CD14-positive monocyte (primary cell): ENCODE results near the gene RIPOR1. TPM values are rescaled to one million over a fixed set of nuclear protein-coding genes. Genes with fewer than 3 reads are reported as not detected.
A peak's percentile ranks its signal among the peaks of the same experiment; 100 is the strongest.

ENCODE experiments used
- DNase-seq, 3 donors: peaks; one replicate each; pipeline ENCODE4 v3.0.0-alpha.2; 2011 to 2022
- H2AFZ ChIP-seq: 2 replicates; pipeline ENCODE4 v1.6.0; 2012; ENCODE audit warnings: mild to moderate bottlenecking, low read depth, low read length, inconsistent platforms; ENCODE audit not compliant: insufficient read depth, poor library complexity, severe bottlenecking
- H3K27ac ChIP-seq, 2 donors: 1 replicate in 1 of 2; 2 replicates in 1 of 2; pipeline ENCODE4 v1.5.1; 2012 to 2013; ENCODE audit warnings: low read length in 2 of 2, control low read depth in 1 of 2, inconsistent platforms in 1 of 2, low read depth in 1 of 2, mild to moderate bottlenecking in 1 of 2
- H3K27me3 ChIP-seq, 2 donors: one replicate each; pipeline versions ENCODE4 v1.6.0 to v1.6.1; 2011 to 2013; ENCODE audit warnings: low read length in 2 of 2; ENCODE audit not compliant: control insufficient read depth in 2 of 2, insufficient read depth in 2 of 2
- H3K36me3 ChIP-seq, 2 donors: replicated peaks in 1 of 2; 1 replicate in 1 of 2; 2 replicates in 1 of 2; pipeline versions ENCODE4 v1.5.1 to v1.6.1; 2012 to 2013; ENCODE audit warnings: low read length in 2 of 2, control low read depth in 1 of 2, inconsistent platforms in 1 of 2, mild to moderate bottlenecking in 1 of 2; ENCODE audit not compliant: insufficient read depth in 2 of 2, control insufficient read depth in 1 of 2
- H3K4me1 ChIP-seq, 2 donors: 1 replicate in 1 of 2; 2 replicates in 1 of 2; pipeline versions ENCODE4 v1.5.1 to v1.6.1; 2012 to 2013; ENCODE audit warnings: low read length in 2 of 2, control low read depth in 1 of 2, inconsistent platforms in 1 of 2, mild to moderate bottlenecking in 1 of 2, moderate library complexity in 1 of 2; ENCODE audit not compliant: insufficient read depth in 2 of 2, control insufficient read depth in 1 of 2
- H3K4me2 ChIP-seq: replicated peaks from 2 replicates; pipeline ENCODE3; 2012; ENCODE audit warnings: low read length, moderate library complexity, mild to moderate bottlenecking; ENCODE audit not compliant: poor library complexity, severe bottlenecking; ENCODE audit errors: extremely low read depth
- H3K4me3 ChIP-seq, 3 experiments: fragments of 200-600 bp in 1 of 3; sonication (generic) in 1 of 3; replicated peaks in 1 of 3; 1 replicate in 2 of 3; 2 replicates in 1 of 3; pipeline ENCODE4 v1.5.1; 2011 to 2013; ENCODE audit warnings: low read length in 3 of 3, mild to moderate bottlenecking in 3 of 3, control low read depth in 2 of 3, low read depth in 2 of 3, inconsistent platforms in 1 of 3, moderate library complexity in 1 of 3
- H3K79me2 ChIP-seq: 2 replicates; pipeline ENCODE4 v1.6.0; 2012; ENCODE audit warnings: mild to moderate bottlenecking, control low read depth, inconsistent platforms, low read length, moderate library complexity; ENCODE audit not compliant: insufficient read depth
- H3K9ac ChIP-seq: 2 replicates; pipeline ENCODE4 v1.6.0; 2017; ENCODE audit warnings: low read length, mild to moderate bottlenecking; ENCODE audit not compliant: insufficient read depth, poor library complexity, severe bottlenecking
- H3K9me3 ChIP-seq, 2 donors: replicated peaks in 1 of 2; 1 replicate in 1 of 2; 2 replicates in 1 of 2; pipeline versions ENCODE4 v1.5.1 to v1.6.1; 2012 to 2013; ENCODE audit warnings: low read length in 2 of 2, control low read depth in 1 of 2; ENCODE audit not compliant: control insufficient read depth in 1 of 2, insufficient read depth in 1 of 2
- H4K20me1 ChIP-seq: 2 replicates; pipeline ENCODE4 v1.6.0; 2012; ENCODE audit warnings: mild to moderate bottlenecking, low read length, control low read depth, moderate library complexity; ENCODE audit not compliant: insufficient read depth
- H3K27ac Mint-ChIP-seq, 7 donors: one replicate each; pipeline ENCODE4 v1.8.0; 2020; ENCODE audit warnings: mild to moderate bottlenecking in 7 of 7, mixed read lengths in 7 of 7, moderate library complexity in 6 of 7, inconsistent platforms in 2 of 7
- H3K27me3 Mint-ChIP-seq, 3 donors: one replicate each; pipeline ENCODE4 v1.8.0; 2021 to 2022; ENCODE audit warnings: low read depth in 3 of 3, mild to moderate bottlenecking in 3 of 3, mixed read lengths in 3 of 3, moderate library complexity in 3 of 3, inconsistent platforms in 1 of 3
- H3K36me3 Mint-ChIP-seq, 2 donors: one replicate each; pipeline ENCODE4 v1.8.0; 2020; ENCODE audit warnings: mixed read lengths in 2 of 2, inconsistent platforms in 1 of 2, mild to moderate bottlenecking in 1 of 2
- H3K4me1 Mint-ChIP-seq: one replicate; pipeline ENCODE4 v1.8.0; 2020; ENCODE audit warnings: mild to moderate bottlenecking, mixed read lengths
- H3K4me3 Mint-ChIP-seq, 2 donors: one replicate each; pipeline ENCODE4 v1.8.0; 2020; ENCODE audit warnings: mild to moderate bottlenecking in 2 of 2, mixed read lengths in 2 of 2, moderate library complexity in 1 of 2
- H3K9me3 Mint-ChIP-seq, 7 donors: one replicate each; pipeline ENCODE4 v1.8.0; 2020 to 2022; ENCODE audit warnings: mixed read lengths in 7 of 7, mild to moderate bottlenecking in 6 of 7, moderate library complexity in 6 of 7, inconsistent platforms in 2 of 7
- CTCF ChIP-seq: fragments of 200-600 bp; IDR thresholded peaks from one replicate; pipeline ENCODE4 v1.8.0; 2022; ENCODE audit warnings: antibody characterized with exemption, mild to moderate bottlenecking
- WGBS: methylation state at CpG from one replicate; pipeline ENCODE4 v1.1.5; 2013; ENCODE audit warnings: missing lambda C conversion rate; ENCODE audit not compliant: insufficient coverage; 5-methylcytosine and 5-hydroxymethylcytosine counted together
- intact Hi-C, 2 donors: fragments of 100-400 bp; cut with micrococcal nuclease; formaldehyde crosslinking; loops; one replicate each; pipeline versions ENCODE4 v1.15.0 to v1.15.1; 2023
- polyA plus RNA-seq, 3 donors: library from polyadenylated mRNA; depleted of rRNA in 1 of 3; unstranded in 2 of 3; stranded (reverse) in 1 of 3; fragments of 300-500 nt in 2 of 3; fragments of >200 nt in 1 of 3; fragmentation: Illumina TruSeq in 2 of 3; gene quantifications; 1 replicate in 2 of 3; 2 replicates in 1 of 3; pipeline ENCODE4 v1.2.3, GENCODE V29; 2012 to 2021

Gene RIPOR1
- polyA plus RNA-seq, 3 donors, result 8.6 to 115 (median 17.5) TPM

DNA sequence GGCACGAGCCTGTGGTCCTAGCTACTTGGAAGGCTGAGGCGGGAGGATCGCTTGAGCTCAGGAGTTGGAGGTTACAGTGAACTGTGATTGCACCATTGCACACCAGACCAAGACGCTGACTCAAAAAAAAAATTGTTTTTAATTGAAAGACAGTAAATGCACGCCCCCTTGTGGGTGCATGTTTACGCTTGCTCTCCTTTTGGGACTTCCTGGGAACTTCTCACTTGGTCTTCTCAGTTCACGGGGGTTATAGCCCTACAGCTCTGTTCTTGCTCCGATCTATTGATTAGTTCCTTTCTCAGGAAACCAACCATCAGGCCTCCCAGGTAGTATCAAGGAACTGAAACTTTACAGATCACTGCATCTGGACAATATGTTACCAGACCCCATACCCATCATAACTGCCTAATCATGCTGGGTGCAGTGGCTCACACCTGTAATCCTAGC, 14.2 kb upstream of the RIPOR1 start:
- peaks cover 37% of the 10 kb centered on the region for H3K4me1 Mint-ChIP-seq
- peaks cover 0 to 1% (median 0%) of the 10 kb centered on the region in 7 donors for H3K9me3 Mint-ChIP-seq
- intact Hi-C loops, result loop anchor here (2.0 kb wide), 2 partner anchors 20 to 24 kb away; no protein-coding TSS in a partner anchor
- peak overlapping the region in 1 of 3 experiments; percentile 40 for H3K4me3 ChIP-seq
- H3K4me2 ChIP-seq, result no peak overlapping the region
- H3K36me3 Mint-ChIP-seq, result peaks cover 0 to 2% of the 10 kb centered on the region in 2 donors
- H3K79me2 ChIP-seq, result no peaks in the 10 kb centered on the region
- peak overlapping the region in 1 of 2 donors; percentile 39 for H3K4me3 Mint-ChIP-seq
- 0% methylated on average over 8 of the region's 8 CpGs for WGBS
- no peaks in the 10 kb centered on the region for H3K27me3 ChIP-seq
- TF ChIP-seq CTCF, result peak; percentile 80
- H3K27me3 Mint-ChIP-seq, result peaks cover 0 to 3% (median 0%) of the 10 kb centered on the region in 3 donors
- H4K20me1 ChIP-seq, result no peaks in the 10 kb centered on the region
- no peaks in the 10 kb centered on the region for H3K36me3 ChIP-seq
- H2AFZ ChIP-seq, result no peak overlapping the region
- no peak overlapping the region for H3K9ac ChIP-seq
- H3K27ac ChIP-seq, result peak overlapping the region in 1 of 2 donors; percentile 45
- peak overlapping the region in 6 of 7 donors; percentile 62 to 88 (median 68) for H3K27ac Mint-ChIP-seq
- peak; percentile 87 to 96 (median 91) for DNase-seq
- peaks cover 42 to 44% of the 10 kb centered on the region in 2 donors for H3K4me1 ChIP-seq
- no peaks in the 10 kb centered on the region for H3K9me3 ChIP-seq

- no peak overlapping the region for H3K9ac ChIP-seq
- peaks cover 51 to 52% of the 10 kb centered on the region in 2 donors for H3K4me1 ChIP-seq
- peaks cover 0 to 3% of the 10 kb centered on the region in 2 donors for H3K36me3 Mint-ChIP-seq
- H3K27me3 ChIP-seq, result no peaks in the 10 kb centered on the region
- peaks cover 48% of the 10 kb centered on the region for H3K4me1 Mint-ChIP-seq
- peak overlapping the region; percentile 9 to 40 for H3K27ac ChIP-seq
- no peak for TF ChIP-seq CTCF
- 87% methylated on average over 3 of the region's 12 CpGs for WGBS
- H3K9me3 Mint-ChIP-seq, result peaks cover 0 to 3% (median 0%) of the 10 kb centered on the region in 7 donors
- H3K9me3 ChIP-seq, result no peaks in the 10 kb centered on the region
- H3K4me3 Mint-ChIP-seq, result peak overlapping the region in 1 of 2 donors; percentile 40
- peaks cover 0 to 3% (median 2%) of the 10 kb centered on the region in 3 donors for H3K27me3 Mint-ChIP-seq
- H4K20me1 ChIP-seq, result no peaks in the 10 kb centered on the region
- no peak overlapping the region for H3K4me2 ChIP-seq
- intact Hi-C loops, result loop anchor here in 1 of 2 donors (5.0 kb wide), 1 partner anchor 34 kb away; the partner anchor contains the start of genes AGRP and ATP6V0D1
- no peak for DNase-seq
- H2AFZ ChIP-seq, result no peak overlapping the region
- H3K27ac Mint-ChIP-seq, result peak overlapping the region in 5 of 7 donors; percentile 3 to 84 (median 69)
- no peaks in the 10 kb centered on the region for H3K79me2 ChIP-seq
- no peak overlapping the region for H3K4me3 ChIP-seq
- H3K36me3 ChIP-seq, result no peaks in the 10 kb centered on the region
Measured at GRCh38 chr16:67516296-67517154, 12.1 kb upstream of the RIPOR1 start.
